ENCODE data around the gene IMMP2L. TPM values are rescaled to one million over a fixed set of nuclear protein-coding genes. Genes with fewer than 3 reads are reported as not detected.

The IMMP2L gene
- total RNA-seq, 1 experiment from 2014 or later: 8.8 TPM

- ATAC-seq (no peak), DNase-seq (ENCODE audit: low read depth, low spot score) (no peak)
- ChIA-PET POLR2A (interaction anchor here (0.7 kb wide), 1 partner anchor 31 kb away, joined by 4 read pairs; the partner anchor contains the start of gene IMMP2L), CTCF (interaction anchor here (0.5 to 0.6 kb wide), 2 partner anchors 259 to 360 kb away, joined by 3 to 4 read pairs; no protein-coding TSS in a partner anchor)
- Histone ChIP-seq H3K27ac (ENCODE audit: low read length) (no peak overlapping the region), H3K4me3 (ENCODE audit: low read depth in 2 of 2, low read length in 2 of 2) (no peak overlapping the region), H3K9me3 (ENCODE audit: control insufficient read depth, insufficient read depth, low read depth, low read length) (no peaks in the 10 kb centered on the region), H3K4me1 (ENCODE audit: control insufficient read depth, insufficient read depth, low read length) (no peaks in the 10 kb centered on the region), H3K36me3 (ENCODE audit: control insufficient read depth, insufficient read depth, low read length) (no peaks in the 10 kb centered on the region), H3K27me3 (ENCODE audit: control insufficient read depth, insufficient read depth, low read length) (no peaks in the 10 kb centered on the region)
- TF ChIP-seq REST (IDR thresholded peaks at IDR 0.05; ENCODE audit: insufficient read depth in 1 of 2, low read depth in 2 of 2, low read length in 1 of 2) (no peak), SIN3A (IDR thresholded peaks at IDR 0.05; ENCODE audit: borderline replicate concordance, insufficient read depth, low read depth, low read length) (no peak), CTCF (IDR thresholded peaks at IDR 0.05) (no peak), TCF7L2 (IDR thresholded peaks at IDR 0.05; ENCODE audit: low read depth, low read length) (no peak), POLR2AphosphoS5 (IDR thresholded peaks at IDR 0.05; ENCODE audit: low read depth, low read length) (no peak)
- in situ Hi-C loops (cut with HindIII; ENCODE audit: low pct_unique_long_range_greater_than_20kb, low sequenced_read_pairs): no loop called here
- intact Hi-C loops (cut with micrococcal nuclease; ENCODE audit: unreplicated experiment): no loop called here
- no TSS peak for BruUV-seq (replicated peaks)
Observed at GRCh38 chr7:111531993-111532392, 30.3 kb downstream of the IMMP2L start.

GRCh38 chr7:111530356-111530668, 32.0 kb downstream of the IMMP2L start:
- no peak for DNase-seq (ENCODE audit: low read depth, low spot score)
- Histone ChIP-seq H3K4me3 (ENCODE audit: low read depth in 2 of 2, low read length in 2 of 2) (no peak overlapping the region), H3K4me1 (ENCODE audit: control insufficient read depth, insufficient read depth, low read length) (no peaks in the 10 kb centered on the region), H3K27me3 (ENCODE audit: control insufficient read depth, insufficient read depth, low read length) (no peaks in the 10 kb centered on the region), H3K36me3 (ENCODE audit: control insufficient read depth, insufficient read depth, low read length) (no peaks in the 10 kb centered on the region), H3K27ac (ENCODE audit: low read length) (no peak overlapping the region), H3K9me3 (ENCODE audit: control insufficient read depth, insufficient read depth, low read depth, low read length) (no peaks in the 10 kb centered on the region)
- ChIA-PET CTCF (no interaction called here), POLR2A (no interaction called here)
- in situ Hi-C loops (cut with HindIII; ENCODE audit: low pct_unique_long_range_greater_than_20kb, low sequenced_read_pairs) (no loop called here), intact Hi-C loops (cut with micrococcal nuclease; ENCODE audit: unreplicated experiment) (no loop called here)
- BruUV-seq (replicated peaks): no TSS peak
- ATAC-seq: no peak
- TF ChIP-seq REST (IDR thresholded peaks at IDR 0.05; ENCODE audit: insufficient read depth in 1 of 2, low read depth in 2 of 2, low read length in 1 of 2): no peak
